ENCODE data around the gene PLLP.

Gene PLLP

DNA sequence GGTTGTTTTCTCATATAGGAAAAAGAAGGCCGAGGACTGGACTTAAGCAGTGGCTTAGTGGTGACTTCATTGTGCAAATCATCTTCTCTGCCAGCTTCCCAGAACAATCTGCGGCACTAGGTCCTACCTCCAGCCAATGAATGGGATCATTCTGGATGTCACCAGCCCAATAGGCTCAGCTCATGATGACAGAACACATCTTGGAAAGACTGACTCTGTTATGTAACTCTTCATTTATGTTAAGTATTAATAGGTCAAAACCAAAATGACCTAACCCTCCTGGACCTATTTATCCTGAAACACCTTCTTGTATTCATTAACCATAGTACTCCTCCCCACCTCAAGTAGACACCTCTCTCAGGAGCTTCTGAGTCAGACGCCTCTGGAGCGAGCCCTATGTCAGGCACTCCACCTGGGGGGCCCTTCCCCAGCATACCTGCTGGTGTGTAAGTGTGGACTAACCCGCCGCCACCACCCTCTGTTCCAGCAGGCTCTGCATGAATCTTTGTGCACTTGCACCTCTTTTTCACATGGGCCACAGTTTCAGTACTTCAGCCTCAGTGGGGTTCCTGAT, 32.2 kb downstream of the PLLP start:
- DNase-seq = no peak

DNA sequence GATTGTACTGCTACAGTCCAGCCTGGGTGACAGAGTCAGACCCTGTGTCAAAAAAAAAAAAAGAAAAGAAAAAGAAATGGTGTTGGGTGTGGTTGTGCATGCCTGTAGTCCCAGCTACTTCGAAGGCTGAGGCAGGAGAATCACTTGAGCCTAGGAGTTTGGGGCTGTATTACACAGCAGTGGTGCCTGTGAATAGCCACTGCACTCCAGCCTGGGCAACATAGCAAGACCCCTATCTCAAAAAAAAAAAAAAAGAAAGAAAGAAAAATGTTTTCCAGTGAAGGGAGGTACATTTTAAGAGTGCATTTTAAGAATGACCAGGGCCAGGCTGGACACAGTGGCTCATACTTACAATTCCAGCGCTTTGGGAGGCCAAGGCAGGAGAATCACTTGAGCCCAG, 33.1 kb downstream of the PLLP start:
- DNase-seq = no peak

DNA sequence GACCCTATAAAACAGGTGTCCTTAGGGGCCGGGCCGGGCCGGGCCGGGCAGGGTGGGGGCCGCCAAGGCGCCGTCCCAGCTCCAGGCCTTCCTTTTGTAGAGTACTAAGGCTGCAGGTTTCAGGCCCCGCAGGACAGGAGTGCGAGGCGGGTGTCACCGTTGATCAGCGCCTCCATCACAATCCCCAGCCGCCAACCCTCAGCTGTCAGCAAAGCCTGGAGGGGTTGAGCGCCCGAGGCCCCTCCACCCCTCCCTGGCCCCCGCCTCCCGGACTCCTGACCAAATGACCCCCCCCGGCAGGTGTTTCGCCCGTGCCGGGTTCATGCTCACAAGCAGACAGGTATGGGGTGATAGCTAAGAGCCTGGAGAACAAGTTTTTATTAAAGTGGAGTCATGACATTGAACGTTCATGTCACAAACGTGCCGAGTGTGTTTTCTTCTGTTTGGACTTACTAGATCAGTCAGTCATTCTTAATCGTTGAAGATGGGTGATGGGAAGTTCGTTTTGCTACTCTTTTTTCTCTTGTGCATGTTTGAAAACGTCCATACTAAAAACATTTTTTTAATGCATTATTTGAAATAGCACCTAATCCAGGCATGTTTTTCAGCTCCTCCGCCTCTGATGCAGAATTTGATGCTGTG, 38.9 kb downstream of the PLLP start:
- DNase-seq = no peak

DNA sequence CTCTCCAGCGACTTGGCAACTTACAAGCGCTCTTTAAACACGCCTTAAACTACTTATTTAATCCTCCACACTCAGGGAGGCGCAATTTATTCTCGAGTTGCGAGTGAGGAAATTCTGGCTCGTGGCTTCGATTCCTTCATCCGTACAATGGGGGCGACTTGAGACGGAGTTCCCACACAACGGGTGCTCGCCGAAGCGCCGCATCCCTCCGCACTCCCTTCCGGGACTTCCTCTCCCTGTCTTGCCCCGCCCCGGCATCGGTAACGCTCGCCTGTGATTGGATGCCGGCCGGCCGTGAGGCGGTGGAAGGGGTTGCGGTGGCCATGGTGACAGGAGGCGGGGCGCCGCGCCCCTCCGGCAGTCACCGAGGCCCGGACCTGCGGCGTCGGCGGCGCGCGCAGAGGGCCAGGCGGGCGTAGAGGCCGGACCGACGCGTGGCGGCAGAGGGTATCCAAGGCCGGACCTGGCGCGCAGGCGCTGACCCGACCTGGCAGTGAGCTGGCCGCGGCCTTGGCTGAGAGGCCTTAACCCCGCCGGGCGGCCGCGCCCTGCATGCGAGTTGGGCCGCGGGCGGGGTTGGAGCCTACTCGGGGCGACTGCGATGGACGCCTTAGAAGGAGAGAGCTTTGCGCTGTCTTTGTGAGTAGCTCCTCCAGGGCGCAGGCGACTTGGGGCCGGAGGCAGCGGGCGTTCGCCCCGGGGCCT, 39.6 kb downstream of the PLLP start, which contains the start of gene ARL2BP:
Gene ARL2BP, plus strand, starts transcription at position 493 of the 705 bp plus-strand sequence. Its CDS starts 109 bp downstream, at position 602.
- DNase-seq = peak; percentile 88

DNA sequence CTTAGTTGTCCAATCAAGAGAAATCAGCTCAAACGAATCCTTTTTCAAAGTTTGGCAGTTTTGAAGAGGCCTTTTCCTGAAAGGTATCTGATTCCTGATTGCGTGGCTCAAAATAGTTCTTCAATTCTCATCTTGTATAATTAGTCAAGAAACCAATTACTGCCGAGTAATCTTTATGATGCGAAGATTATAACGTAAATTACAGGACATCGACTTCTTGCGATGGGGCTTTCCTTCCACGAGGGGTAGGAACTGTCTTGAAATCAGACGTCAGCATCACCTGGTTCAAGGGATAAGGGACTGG, 40.1 kb downstream of the PLLP start:
- DNase-seq = no peak

DNA sequence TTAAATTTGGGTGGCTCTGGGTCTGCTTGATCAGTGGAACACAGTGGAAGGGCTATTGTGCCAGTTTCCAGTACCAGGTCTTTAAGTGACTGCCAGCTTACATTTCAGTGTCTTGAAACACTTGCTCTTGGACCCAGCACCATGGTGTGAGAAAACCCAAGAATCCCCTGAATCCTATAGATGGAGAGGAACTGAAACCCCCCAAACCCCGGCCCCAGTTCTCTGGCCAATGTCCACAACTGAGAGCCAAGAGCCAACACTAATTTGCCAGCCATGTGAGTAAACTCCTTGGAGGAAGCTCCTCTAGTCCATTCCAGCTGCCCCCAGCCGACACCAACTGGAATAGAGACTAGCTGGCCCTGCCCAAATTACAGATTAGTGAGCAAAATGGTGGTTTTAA, 41.8 kb downstream of the PLLP start:
- no peak for DNase-seq

DNA sequence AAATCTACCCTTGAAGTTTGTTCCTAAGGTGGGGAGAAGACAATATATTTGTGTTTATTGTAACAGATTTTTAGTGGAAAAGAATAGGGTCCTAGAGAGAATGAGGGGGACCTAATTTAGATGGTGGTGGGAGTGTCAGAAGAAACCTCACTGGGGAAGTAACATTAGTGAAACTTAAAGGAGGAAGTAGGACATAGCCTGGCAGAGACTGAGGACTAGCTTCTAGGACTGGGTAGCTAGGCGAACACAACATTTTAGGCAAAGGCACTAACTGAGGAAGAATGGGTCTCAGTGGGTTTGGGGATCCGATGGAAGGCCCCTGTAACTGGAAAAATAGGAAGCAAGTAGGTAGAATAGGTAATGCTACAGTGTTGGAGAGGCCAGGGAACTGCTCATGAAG, 43.6 kb downstream of the PLLP start:
- DNase-seq = no peak

DNA sequence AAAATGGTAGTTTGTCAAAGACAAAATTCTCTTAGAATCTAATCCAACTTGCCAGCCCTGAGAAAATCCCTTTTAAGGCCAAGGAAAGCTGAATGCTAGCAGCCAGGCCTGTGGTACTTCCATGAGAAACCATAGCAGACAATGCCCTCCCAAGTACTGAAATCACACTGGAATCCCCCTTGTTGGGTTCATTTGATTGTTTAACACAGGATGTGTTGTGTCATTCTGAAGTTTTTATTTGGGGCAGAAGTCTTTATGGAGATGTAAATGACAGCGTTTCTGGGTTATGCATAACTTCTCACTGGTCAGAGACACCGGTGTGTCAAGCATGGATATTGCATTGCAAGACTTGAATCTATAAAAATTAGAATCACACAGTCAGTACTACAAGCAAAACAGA, 45.4 kb downstream of the PLLP start:
- DNase-seq = no peak

DNA sequence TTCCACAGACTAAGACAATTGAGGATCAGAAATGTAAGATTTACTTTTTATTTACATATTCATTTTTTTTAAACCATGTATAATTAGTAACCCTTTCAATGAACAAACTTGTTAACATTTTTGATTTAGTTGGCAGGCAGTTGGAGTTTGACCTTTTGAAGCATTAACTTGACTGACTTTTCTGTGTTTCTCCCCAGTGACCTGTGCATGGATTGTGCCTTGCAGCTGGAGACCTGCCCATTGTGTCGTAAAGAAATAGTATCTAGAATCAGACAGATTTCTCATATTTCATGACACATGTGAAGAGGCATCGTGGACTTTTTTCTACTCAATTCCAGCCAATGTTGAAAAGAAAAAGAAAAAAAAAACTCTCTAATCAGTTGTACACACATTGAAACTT, 45.8 kb downstream of the PLLP start:
- DNase-seq = no peak

DNA sequence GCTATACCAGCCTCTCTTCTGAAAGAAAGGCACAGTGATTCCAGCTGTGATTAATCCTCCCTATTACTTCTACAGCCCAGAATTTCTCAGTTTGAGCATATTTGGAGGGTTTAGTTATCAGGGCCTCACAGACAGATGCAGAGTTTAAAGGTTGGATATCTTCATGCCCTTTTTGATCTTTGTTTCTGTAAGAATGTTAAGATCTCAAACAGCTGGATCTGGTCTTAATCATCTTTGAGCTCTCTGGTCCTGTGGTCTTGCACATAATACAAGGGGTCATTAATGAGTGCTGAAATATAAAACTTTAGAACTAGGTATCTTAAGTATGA, 48.5 kb downstream of the PLLP start:
- DNase-seq = no peak

DNA sequence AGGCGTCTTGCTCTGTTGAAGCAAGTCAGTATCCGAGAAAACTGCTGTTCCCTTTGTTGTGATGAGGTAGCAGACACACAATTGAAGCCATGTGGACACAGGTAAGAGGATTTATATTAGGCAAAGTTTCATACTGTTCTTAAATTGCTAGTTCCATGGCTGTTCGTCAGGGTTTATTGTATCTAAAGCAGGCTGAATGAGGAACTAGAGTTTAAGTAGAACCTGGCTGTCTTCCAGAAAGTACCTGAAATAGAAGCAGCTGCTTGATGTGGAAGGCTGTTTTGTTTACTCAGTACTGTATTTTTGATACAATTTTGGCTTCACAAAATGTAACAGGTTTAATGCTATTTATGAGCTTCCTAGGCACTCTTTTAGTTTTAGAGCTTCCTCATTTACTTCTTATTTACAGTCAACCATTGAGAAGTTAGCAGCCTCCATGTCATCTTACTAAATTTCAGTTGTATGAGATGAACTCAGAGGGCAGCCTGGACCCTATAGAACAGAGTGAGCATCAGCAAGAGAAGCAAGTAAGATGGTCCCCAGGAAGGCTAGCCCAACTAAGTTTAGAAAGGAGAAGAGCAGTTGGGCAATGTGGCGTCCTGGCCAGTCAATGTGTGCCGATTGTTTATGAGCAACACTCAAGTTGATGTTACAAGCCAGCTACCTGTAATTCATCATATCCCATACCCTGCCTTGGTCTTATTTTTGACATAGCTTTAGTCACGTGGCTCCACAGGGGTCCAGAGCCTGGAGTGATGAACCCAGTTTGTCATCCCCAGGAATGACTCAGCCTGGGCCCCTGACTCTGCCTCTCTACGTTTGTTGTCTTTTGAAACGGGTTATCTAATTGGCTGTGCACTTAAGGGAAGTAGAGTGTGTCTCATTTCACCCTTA, 49.1 kb downstream of the PLLP start:
- DNase-seq = peak; percentile 93

DNA sequence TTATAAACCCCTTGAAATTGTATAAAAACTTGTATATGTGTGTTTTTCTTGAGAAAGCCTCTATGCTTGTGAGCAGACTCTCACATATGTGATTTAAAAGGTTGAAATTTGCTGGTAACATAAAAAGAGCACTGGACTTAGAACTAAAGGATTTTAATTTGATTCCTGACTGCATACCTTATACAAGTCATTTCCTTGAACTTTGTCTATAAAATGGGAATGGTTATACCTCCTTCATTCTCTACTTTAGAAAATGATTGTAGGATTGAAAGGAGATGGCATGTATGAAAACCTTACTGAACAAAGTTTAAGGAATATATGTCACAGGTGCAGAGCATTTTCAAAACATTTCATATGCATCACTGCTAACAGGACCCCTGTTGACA, 49.8 kb downstream of the PLLP start:
- DNase-seq = no peak

DNA sequence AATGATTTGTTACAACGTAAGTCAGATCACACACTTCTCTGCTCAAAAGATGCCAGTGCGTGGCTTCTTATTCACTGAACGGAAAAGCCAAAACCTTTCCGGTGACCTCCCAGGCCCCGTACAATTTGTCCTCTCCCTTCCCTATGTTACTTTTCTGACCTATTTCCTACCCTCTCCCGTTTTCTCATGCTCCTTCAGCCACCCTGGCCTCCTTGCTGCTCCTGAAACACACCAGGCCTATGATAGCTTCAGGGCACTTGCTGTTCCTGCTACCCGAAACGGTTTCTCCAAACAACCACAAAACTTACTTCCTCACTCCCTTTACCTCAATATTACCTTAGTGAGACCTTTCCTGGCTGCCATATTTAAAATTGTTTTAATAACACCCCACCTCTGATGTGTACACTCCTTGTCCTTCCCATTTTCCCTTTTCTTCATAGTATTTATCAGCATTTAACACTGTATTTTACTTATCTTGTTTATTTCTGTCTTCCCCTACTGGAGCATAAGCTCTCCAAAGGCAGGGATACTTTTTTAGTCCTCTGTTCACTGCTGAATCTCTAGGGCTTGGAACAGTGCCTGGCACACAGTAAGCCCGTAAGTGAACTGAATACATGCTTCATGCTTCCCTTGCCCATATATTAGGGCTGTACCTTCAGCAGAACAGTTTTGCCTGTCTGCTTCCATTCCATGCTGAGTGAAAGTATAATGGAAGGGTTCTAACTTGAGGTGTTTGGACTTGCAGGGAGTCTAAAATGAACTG, 50.3 kb downstream of the PLLP start:
- no peak for DNase-seq

DNA sequence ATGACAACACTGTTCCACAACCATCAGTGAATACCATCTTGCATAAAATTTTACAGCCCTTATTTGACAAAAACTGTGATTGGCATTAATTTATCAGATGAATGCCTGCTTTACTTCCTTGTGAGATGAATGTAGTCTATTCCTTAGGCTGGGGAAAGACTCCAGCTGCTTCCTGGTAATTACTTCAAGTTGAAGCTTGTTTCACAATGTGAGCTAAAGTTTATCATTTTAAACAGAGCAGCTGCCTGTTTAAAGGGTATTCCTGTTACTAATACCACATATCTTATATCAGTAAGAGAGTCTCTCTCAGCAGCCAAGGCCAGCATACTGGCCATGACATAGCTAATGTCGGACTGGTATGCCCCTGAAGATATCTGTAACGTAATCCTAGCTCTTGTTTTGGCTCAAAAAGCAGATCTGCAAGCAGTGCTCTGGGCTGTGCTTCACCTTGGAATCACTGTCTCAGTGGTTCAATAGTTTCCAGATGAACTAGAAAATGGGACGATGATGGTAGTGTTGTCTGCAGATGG, 52.6 kb downstream of the PLLP start:
- no peak for DNase-seq

DNA sequence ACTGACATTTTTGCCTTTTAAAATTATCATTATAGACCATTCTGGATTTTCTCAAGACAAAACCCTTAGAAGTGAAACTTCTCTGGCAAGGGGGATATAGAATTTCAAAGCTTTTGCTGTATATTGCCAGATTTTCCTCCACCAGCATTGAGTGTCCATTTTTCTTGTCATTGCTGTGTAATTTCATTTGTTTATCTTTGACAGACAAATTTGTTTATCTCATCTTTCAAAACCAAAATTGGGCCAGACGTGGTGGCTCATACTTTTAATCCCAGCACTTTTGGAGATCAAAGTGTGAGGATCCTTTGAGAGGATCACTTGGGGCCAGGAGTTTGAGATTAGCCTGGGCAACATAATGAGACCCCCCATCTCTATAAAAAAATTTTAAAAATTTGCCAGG, 55.4 kb downstream of the PLLP start:
- DNase-seq = no peak

DNA sequence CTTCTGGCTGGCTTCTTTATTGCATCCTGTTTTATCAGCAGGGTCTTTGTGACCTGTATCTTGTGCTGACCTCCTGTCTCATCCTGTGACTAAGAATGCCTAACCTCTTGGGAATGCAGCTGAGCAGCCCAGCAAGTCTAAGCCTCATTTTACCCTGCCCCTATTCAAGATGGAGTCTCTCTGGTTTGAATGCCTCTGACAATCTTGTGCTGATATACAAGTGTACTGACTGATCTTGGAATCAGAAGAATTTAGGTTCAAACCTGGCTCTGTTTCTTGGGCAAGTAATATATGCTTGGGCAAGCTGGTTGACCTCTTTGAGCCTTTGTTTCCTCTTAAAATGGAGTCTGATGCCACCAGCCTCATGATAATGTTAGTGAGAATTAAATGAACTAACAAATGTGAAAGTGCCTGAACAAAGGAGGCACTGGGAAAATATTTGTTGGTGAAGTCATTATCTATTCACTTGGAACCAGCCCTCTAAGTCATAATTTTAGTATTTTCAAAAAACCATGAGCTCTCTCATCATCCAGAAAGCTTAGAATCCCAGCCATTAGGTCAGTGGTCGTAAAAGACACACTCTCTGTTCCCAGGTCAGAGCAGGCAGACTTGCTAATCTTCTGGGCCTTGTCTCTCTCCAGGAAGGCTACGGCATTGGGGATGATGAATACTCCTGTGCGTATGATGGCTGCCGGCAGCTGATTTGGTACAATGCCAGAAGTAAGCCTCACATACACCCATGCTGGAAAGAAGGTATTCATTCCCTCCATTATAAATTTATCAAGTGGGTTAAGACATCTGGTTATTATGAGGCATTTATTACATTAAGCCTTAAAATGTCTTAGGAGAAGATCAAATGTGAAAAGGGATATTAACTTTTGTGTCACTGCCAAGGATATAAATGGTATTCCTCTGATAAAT, 57.5 kb downstream of the PLLP start:
- no peak for DNase-seq

DNA sequence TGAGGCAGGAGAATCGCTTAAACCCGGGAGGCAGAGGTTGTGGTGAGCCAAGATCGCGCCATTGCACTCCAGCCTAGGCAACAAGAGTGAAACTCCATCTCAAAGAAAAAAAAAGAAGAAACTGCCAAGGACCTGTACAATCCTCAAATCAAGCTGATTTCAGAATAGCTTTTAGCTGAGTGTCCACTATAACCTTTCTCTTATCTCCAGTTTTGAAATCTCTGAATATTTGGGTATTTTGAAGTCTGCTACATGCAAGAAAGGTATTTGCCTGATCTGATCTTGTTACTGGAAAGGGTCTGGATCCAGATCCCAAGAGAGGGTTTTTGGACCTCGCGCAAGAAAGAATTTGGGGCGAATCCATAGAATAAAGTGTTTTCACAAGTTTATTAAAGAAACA, 58.5 kb downstream of the PLLP start:
- DNase-seq = no peak

DNA sequence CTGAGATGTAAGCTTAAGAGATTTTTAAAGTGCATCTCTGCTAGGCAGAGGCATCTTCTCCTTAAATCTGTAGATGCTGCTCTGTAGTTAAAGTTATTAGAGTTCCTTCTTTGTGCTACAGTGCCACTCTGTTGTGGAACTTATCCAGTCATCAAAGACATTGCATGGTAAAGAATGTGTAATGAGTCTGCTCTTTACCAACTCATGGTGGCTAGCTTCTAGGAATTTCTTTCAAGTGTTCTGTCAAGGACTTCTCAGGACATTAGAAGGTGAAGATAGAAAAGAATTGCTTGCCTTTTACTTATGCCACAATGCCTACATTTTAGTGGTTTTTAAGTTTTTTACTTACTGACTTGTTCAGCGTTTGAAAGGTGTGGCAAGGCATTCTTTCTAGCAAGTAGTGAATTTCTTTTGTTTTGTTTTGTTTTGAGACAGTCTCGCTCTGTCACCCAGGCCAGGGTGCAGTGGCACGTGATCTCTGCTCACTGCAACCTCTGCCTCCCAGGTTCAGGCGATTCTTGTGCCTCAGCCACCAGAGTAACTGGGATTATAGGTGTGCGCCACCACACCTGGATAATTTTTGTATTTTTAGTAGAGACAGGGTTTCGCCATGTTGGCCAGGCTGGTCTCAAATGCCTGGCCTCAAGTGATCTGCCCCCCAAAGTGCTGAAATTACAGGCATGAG, 59.7 kb downstream of the PLLP start:
- DNase-seq = no peak

DNA sequence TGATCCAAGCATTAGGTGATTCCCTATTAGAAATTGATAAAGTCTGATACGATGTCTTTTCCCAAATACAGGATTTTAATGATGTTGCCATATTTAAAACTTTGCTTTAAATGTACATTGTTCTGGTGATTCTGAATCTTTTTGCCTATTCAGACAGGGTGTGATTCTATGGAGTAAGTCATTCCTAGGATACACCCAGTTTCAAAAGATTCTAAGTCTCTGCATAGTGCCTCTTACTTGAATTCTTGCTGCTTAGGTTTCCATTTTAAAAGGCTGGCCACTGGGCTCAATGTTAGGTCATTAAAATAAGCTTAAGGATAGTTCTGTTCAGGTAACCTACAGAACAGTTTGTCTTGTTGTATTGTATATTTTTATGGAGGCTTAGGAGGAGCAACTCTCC, 61.4 kb downstream of the PLLP start:
- no peak for DNase-seq

DNA sequence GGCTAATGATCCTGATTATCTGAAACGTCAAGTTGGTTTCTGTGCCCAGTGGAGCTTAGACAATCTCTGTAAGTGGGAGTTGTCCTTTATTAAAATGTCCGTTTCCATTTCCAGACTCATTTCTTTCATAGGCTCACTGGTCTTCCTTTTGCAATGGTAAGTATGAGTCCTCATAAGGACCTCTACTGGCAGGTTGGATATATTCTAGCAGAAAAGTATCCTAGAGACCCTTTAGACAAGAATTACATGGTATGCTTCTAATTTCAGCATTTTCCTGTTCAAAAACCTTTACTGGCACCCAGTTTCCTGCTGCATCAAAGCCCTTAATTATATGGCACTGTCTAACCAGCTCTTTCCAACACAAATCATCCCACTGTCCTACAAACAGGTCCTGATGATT, 67.5 kb downstream of the PLLP start:
- DNase-seq = no peak

DNA sequence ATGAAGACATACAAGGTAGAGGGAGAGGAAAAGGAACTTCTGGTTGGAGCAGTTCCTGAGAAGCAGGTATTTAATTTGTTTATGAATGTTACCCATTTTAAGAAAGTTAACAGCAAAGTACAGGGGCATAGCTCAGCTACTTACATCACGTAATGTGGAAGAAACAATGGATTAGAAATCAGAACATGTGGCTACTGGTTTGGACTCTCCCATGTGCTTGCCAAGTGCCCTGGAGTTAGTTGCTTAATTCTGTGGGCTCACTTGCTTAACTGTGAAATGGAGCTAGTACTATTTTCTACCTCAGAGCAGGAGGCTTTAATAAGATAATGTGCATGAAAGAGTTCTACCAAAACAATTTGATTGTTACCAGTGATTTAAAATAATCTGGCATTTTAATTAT, 71.0 kb downstream of the PLLP start:
- no peak for DNase-seq

Data from NCI-H1105 treated with DMSO at 0.1 percent for 48 hours (cell line).